Inflammatory macrophage (primary cell): Measurements from ENCODE around the gene LRRC59.
"Not testable (repeated sequence)": the region's sequence is repeated elsewhere in the genome, so short reads cannot be mapped to it uniquely, and the experiment has no call there.

Source experiments
- DNase-seq, 2 donors: peaks; one replicate each; pipeline ENCODE4 v3.0.0-alpha.2; 2020 to 2022

Gene LRRC59

DNA sequence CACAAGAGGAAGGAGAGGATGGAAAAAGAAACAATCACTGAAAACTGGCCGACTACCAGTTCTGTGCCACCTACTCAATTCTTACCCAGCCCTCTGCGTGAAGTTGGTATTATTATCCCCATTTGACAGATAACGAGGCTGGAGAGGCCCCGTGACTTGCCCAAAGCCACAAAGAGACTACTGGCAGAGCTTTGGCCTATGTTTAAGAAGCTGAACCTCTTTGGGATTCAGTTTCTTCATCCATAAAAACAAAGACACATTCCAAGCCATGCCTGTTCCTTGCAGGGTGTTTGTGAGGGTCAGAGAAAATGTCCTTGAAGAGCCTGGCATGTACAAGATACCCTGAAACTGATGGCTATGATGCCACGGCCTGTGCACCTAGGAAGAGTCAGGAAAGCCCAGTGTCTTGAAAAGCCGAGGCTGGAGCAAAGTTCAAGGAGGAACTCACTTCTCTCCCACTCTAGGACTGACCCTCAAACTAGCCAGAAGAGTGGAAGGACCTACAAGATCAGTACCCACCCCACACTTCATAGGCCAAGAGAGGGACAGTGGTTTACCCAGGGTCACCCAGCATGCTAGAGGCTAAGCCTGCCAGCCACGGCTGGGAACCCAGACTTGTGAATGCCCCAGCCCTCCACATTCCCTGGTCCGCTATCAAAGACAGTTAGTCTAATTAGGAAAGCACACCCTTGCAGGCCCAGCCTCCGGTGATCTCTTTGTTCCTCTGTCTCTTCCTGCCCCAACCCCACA is 27.1 kb upstream of the LRRC59 start:
- DNase-seq: peak in 1 of 2 donors; percentile 12

DNA sequence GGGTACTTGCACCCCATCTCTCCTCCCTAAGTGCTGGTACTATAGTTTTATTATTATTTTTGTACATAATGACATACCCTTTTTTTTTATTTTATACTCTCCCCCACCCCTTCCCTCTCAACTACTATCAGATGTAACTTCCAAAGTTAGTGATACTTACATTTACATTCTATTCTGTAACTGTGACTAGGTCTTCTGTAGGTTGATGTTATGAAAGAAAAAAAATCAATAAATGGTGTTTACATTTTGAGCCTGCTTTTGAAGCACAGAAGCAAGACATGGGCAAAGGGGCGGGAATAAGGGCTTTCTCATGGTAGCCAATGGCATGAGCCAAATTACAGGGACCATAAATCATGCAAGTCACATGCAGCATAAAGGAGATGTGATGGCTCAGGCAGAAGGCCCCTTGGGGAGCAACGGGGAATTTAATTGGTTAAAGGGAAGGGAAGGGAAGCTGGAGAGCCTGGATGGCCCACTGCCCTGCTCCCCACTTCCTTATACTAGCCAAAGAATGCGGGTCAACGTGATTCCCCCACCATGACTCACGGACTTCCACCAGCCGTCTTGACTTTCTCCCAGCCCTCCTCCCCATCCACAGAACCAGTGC is 26.3 kb upstream of the LRRC59 start:
- DNase-seq: peak; percentile 77 to 79

DNA sequence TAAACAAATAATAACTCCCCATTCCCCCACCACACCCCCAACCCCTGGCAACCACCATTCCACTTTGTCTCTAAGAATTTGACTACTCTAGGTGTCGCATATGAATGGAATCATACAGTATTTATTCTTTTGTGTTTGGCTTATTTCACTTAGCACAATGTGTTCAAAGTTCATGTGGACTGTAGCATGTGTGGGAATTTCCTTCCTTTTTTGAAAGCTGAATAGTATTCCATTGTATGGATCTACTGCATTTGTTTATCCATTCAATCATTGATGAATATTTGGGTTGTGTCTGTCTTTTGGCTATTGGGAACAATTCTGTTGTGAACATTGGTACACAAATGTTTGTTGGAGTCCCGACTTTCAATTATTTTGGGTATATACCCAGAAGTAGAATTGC is 25.4 kb upstream of the LRRC59 start:
- DNase-seq: no peak

DNA sequence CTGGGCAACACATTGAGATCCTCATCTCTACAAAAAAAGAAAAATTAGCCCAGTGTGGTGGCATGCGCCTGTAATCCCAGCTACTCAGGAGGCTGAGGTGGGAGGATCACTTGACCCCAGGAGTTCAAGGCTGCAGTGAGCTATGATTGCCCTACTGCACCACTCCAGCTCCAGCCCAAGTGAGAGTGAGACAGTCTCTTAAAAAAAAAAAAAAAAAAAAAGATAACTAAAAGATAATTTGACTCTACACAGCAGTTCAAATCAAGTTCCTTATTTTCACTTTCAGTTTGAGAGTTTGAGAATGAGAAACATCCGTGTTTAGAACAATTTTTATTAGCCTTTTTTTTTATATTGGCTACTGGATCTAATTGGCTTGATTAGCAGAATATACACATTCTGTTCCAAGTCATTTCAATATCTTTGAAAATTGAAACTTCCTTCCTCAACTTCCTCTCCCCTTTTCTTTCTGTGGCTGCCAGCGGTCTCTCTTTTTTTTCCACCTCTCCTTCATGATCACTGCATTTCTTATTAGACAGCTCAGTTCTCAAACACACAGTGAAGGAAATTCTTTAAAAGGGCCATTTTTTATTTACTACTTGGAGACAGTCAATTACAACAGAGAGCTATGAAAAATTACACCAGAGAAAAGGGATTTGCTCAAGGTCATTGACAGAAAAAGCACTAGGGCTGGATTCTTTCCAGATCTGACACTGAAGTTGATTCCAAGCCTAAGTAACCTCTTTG is 24.2 kb upstream of the LRRC59 start:
- peak in 1 of 2 donors; percentile 65 for DNase-seq

DNA sequence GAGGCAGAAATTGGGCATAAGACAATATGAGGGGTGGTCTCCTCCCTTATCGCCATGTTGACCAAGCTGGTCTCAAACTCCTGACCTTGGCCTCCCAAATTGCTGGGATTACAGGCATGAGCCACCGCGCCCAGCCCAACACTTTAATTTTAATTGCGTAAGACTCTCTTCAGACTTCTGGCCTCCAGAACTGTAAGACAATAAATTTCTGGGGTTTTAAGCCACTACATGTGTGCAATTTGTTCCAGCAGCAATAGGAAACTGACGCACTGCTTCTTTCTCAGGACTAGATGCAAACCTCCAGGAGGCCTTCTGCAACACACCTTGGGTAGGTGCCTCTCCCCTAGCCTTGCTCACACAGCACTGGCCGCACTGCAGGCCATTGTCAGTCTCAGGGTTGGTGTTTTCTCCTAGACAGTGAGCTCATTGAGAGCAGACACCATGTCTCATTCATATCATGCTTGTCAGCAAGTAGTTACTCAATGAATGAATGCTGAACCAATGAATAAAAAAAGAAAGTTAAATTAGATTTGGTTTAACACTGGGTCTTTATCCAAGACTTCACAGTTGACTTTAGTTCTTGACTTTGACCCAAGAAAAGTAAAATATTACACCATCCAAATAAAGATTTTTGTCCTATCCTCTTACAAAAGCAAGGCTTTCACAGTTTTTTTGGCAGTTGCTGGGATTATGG is 23.2 kb upstream of the LRRC59 start:
- DNase-seq: no peak

DNA sequence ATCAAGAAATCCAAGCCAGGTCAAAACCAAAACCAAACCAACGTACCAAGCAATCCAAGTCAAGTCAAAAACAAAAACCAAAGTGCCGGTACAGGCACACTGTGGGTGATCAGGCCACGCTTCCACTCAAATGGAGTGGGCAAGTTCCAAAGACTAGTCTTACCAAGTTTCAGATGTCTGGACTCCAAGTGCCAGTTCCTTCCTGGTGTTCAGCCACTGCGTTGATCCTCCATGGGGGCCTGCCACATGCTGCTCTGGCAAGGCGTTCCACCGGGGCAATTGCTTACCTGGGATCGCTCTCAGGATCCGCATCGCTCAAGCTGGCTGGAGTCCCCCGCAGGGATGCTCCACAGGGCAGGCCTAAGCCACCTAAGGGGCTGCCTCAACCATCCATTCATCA is 22.3 kb upstream of the LRRC59 start:
- not testable (repeated sequence) for DNase-seq

DNA sequence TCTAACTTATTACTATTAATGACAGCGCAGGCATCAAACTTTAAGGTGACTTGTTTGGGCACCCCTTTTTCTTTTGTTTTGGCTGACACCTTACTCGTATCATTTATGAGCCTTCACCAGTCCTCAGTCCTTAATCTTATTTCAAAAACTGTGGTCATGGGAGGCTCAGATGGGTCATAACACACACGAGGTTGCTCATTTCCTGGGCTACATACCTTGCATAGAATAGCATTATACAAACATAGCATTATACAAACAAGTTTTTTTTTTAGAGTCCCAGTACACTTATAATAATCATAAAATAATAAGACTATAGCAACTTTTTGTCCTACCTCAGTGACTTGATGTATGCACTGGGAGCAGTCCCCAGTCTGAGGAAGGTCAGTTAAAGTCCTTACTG is 17.5 kb upstream of the LRRC59 start:
- DNase-seq: no peak

DNA sequence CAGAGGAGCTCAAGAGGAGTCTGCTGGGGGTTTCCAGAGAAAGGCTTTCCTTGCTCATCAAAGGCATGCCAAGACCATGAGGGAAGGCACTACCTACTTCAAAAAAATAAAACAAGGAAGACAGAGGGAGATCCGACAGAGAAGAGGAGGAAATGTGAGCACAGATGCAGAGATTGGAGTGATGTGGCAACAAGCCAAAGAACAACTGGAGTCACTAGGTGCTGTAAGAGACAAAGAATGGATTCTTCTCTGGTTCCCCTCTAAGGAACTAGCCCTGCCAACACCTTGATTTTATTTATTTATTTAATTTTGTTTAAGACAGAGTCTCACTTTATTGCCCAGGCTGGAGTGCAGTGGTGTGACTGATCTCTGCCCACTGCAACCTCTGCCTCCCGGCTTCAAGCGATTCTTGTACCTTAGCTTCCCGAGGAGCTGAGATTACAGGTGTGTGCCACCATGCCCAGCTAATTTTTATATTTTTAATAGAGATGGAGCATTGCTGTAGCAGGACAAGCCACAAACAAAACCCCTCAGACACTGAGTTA is 14.9 kb upstream of the LRRC59 start:
- DNase-seq: no peak

DNA sequence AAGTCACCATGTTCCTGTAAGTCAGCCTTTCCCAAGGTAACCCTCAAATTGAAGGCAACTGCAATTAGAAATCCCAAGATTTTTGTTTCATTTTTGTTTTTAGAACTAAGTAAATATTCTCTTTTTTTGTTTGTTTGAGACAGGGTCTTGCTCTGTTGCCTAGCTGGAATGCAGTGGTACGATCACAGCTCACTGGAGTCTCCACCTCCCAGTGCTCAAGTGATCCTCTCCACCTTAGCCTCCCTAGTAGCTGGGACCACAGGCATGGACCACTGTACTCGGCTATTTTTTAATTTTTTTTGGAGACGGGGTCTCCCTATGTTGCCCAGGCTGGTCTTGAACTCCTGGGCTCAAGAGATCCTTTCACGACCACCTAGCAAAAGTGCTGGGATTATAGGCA is 10.6 kb upstream of the LRRC59 start:
- no peak for DNase-seq

DNA sequence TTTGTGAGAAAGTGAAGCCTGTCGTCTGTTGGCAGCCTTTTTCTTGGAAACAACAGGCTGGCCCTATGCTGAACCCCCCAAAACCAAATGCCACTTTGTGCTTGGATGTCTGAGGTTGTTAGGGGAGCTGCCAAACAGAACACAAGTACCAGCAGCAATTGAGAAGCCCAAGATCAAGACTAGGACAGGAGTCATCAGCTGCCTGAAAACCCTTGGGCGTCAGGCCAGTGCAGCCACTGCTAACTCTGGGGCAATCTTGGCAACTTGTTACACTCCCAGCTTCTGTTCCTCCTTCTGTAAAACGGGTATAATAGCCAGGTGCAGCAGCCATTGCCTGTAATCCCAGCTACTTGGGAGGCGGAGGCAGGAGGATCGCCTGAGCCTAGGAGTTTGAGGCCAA is 9.3 kb upstream of the LRRC59 start:
- DNase-seq: no peak

DNA sequence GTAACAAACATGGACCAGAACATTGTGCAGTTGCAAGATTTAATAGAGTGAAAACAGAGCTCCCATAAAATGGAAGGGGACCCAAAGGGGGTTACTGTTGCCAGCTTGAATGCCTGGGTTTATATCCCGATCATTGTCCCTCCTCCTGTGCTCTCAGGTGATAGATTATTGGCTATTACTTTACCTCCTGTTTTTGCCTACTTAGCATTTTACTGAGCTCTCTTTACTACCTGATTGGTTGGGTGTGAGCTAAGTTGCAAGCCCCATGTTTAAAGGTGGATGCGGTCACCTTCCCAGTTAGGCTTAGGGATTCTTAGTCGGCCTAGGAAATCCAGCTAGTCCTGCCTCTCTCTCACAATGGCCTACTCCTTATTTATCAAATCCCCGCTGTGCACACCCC is 8.0 kb upstream of the LRRC59 start:
- DNase-seq: not testable (repeated sequence)

DNA sequence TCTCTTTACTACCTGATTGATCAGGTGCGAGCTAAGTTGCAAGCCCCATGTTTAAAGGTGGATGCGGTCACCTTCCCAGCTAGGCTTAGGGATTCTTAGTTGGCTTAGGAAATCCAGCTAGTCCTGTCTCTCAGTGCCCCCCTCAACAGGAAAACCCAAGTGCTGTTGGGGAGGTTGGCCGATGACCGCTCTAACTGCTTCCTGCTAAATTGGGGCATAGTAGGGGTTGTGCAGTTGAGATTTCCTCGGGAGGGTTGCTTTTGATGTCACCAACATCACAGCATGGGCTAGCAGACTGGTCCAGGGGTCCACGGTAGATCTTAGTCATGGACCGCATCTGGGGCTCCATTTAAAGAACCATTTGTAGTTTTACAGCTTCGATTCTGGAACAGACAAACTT is 2.3 kb upstream of the LRRC59 start:
- DNase-seq: not testable (repeated sequence)

DNA sequence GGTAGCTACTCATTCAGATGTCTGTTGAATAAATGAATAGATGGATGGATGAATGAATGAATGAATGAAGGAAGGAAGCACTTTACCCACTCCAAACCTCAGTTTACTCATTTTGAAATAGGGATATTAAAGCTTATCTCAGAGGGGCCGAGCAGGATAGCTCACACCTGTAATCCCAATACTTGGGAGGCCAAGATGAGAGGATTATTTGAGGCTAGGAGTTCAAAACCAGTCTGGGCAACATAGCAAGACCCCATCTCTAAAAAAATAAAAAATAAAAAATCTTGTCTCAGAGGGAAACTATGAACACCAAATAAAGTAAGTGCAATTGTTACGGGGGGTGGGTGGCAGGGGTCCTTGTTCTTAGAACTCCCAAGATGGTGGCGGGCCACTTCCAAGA is 1.3 kb upstream of the LRRC59 start:
- not testable (repeated sequence) for DNase-seq

DNA sequence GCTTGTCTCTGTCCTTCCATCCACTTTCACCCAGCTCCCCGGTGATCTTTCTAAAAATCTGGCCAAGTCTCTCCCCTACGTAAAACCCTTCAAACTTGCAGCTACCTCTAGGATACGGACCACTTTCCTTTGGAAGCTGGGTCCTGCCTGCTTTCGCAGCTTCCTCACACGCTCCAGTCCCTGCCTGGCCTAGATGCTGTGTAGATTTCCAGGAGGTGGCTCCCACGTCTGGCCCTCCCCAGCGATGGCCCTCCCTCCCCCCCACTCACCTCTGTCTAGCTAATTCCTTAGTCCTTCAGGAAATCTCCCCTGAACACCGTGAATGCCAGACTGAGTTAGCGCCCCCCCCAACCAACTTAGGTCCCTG is 579 bp upstream of the LRRC59 start:
- DNase-seq: no peak

DNA sequence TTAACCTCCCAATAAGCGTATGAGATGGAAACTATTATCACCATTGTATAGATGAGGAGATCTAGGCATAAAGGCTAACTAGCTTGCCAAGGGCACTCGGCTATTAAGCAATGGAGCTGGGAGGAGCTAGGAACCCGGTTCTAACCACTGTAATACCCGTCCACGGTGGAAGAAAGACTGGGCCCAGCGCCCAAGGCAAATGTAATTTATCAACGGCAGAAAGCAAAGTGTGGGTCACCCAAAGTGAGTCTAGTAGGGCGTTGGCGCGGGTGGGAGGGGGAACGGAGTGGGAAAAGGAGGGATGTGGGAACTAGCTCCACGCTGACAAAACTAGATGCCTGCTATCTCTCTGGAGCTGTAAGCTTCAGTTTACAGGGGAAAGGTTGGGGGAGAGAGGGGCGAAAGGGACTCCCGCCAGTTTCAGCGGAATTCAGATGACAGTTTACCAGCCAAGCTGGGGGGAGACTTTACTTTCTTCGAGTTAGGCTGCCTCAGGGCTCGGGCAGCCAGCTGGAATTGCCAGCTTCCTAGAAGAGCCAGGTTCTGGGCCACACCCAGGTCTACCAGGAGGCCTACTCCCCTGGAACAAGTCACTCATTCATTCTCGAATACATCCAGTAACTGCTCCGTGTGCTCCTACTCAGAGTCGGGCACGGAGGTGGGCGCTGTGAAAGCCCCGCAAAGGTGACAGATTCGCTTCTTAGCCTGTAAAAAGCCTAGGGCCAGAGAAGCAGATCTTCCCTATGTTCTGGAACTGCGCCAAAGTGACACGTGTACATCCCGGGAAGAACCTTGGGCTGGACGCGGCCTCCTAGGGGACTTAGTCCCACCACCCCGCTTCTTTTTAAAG is 837 bp downstream of the LRRC59 start:
- DNase-seq: peak; percentile 48 to 56

DNA sequence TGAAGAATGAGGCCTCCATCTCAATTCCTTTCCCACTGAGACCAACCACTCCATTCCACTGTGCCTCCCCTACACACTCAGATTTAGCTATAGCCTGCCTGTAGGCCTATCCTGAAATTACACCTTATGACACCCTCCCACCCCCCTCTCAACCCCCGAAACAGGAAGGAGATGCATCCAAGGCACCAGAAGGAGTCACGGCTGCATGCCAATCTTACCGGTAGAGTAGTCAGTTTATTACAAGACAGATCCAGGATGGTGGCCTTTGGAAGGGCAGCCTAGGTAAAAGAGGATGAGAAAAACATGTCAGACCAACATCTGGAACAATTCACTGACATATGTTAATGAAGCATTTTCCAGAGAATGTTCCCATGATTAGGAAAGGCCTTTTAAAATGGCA is 2.6 kb downstream of the LRRC59 start:
- DNase-seq: no peak

DNA sequence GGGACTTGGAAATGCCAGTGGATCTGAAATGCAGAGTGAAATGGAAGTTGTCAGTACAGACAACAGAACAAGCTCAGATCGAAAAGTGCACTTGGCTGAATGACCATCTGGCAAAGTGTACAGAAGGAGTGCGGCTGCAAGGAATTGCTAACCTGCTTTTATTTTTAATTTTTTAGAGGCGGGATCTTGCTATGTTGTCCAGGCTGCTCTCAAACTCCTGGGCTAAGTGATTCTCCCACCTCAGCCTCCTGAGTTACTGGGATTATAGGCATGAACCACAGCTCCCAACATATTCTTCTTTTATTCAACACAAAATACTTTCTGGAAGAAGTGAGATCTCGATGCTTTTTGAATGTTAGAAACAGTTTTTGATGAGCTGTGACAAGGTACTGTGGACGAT is 3.6 kb downstream of the LRRC59 start:
- no peak for DNase-seq

DNA sequence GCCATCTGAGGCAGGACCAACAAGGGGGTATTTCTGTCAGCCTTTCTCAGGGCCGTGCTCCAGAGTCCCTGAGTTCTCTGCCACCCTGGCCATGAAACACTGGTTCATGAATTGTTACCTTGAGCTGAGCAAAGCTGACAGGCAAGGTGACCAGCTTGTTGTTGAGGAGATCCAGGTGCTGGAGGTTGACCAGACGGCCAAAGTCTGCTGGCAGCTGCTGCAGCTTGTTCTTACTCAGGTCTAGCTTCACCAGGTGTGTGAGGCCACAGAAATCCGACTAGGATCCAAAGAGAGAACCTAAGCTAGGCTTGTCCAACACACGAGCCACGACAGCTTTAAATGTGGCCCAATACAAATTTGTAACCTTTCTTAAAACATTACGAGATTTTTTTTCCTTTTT is 4.7 kb downstream of the LRRC59 start:
- DNase-seq: no peak

DNA sequence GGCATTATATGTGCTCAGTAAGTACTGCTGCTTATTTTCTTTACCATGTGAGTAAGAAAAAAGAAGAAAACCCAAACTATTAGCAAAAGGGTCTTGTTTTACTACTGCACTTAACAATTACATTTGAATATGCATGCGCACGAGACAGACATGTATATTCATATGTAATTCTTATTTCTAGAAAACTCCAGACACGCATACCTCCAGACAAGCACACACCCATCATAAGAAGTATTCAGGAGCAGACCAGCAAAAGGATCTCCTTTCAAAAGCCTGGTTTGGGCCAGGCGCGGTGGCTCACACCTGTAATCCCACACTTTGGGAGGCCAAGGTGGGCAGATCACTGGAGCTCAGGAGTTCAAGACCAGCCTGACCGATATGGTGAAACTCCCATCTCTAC is 7.8 kb downstream of the LRRC59 start:
- no peak for DNase-seq

DNA sequence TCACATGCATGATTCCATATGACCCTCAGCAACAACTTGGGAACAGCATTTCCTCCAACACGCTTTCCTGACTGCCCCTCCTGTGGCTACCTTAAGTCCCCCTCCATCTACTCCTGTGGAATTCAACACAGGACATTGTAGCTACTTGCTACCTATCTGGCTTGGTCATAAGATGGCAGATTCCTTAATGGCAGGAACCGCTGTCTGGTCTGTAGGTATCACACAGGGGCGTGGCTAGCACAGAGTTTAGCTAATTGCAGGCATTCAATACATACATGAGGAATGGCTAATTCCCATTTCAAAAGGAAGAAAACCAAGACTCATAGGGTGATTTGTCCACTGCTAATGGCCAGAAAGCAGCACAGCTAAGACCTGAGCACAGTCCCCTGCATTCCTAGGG is 8.6 kb downstream of the LRRC59 start:
- DNase-seq: no peak

DNA sequence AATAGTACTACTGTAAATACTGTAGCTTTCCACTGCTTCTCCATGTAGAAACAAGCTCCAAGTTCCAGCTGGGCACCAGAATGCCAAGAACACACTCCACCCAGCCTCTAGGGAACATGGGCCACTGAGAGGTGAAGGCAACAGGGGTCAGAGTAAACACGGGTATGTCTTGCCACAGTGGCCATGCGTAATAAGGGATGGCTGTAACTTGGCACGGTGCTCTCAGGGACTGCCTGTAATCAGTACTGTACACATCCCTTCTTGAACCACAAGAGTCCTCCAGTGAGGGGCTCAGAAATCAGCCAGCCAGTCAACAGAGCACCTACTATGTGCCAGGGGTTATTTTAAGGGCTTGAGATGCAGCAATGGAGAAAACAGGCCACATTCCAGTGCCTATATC is 10.8 kb downstream of the LRRC59 start:
- DNase-seq: no peak

DNA sequence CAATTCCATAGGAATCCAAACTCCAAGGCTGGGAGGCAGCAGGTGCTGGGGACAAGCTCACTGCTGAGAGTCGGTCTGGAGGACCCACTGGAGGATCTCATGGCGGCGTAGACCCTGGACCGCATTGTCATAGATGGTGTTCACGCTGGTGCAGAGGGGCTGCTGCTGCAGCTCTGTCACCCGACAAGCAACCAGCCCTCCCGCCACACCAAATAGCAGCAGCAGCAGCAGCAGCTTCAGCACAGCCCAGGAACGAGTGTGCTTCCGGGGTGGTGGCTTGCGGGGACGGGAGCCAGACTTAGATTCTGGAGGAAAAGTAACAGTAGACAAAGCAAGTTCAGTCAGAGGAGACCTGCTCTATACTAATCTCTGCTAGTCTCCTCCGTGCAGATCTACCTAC is 14.4 kb downstream of the LRRC59 start:
- DNase-seq: no peak
